Panc1 (cell line): ENCODE results near the gene MIF. TPM values are rescaled to one million over a fixed set of nuclear protein-coding genes. Genes with fewer than 3 reads are reported as not detected.
"Not testable (repeated sequence)": the region's sequence is repeated elsewhere in the genome, so short reads cannot be mapped to it uniquely, and the experiment has no call there.

ENCODE experiments used
- ATAC-seq: fragments of 200-7000 bp; cut with Tn5 transposase; 2 replicates; pipeline ENCODE4 v1.9.1; 2020; ENCODE audit warnings: mild to moderate bottlenecking, moderate library complexity
- BruUV-seq: library from RNA; stranded (reverse); fragments of 400-500 nt; replicated peaks from 2 replicates; lab custom pipeline; 2021; lab: Mats Ljungman, UMichigan
- CTCF ChIA-PET: fragments of 300-600 bp; sonication (Branson Sonifier 250); formaldehyde crosslinking; loops from one replicate; lab custom pipeline; 2022; ENCODE audit warnings: antibody characterized with exemption; lab: Charles Lee
- POLR2A ChIA-PET: fragments of 300-600 bp; sonication (Branson Sonifier 250); formaldehyde crosslinking; loops from one replicate; lab custom pipeline; 2022; ENCODE audit warnings: antibody characterized with exemption; lab: Charles Lee
- DNase-seq: peaks from one replicate; pipeline ENCODE4 v3.0.0-alpha.2; 2010; ENCODE audit warnings: low read depth, low spot score
- H3K27ac ChIP-seq: 2 replicates; pipeline ENCODE4 v1.5.1; 2011; ENCODE audit warnings: mild to moderate bottlenecking, low read length, inconsistent platforms
- H3K27me3 ChIP-seq: fragments of 200-500 bp; sonication (Bioruptor generic); 2 replicates; pipeline ENCODE4 v1.6.0; 2014; ENCODE audit warnings: low read length, inconsistent platforms; ENCODE audit not compliant: control insufficient read depth, insufficient read depth
- H3K36me3 ChIP-seq: fragments of 200-500 bp; sonication (Bioruptor generic); 2 replicates; pipeline ENCODE4 v1.5.1; 2014; ENCODE audit warnings: inconsistent platforms, mild to moderate bottlenecking, low read length, moderate library complexity; ENCODE audit not compliant: control insufficient read depth, insufficient read depth
- H3K4me1 ChIP-seq: 2 replicates; pipeline ENCODE4 v1.5.1; 2011; ENCODE audit warnings: inconsistent platforms, mild to moderate bottlenecking, low read length, moderate library complexity; ENCODE audit not compliant: control insufficient read depth, insufficient read depth
- H3K4me3 ChIP-seq, 2 experiments: 2 replicates each; pipeline ENCODE4 v1.5.1; 2011 to 2012; ENCODE audit warnings: low read depth in 2 of 2, low read length in 2 of 2, mild to moderate bottlenecking in 2 of 2, inconsistent platforms in 1 of 2, moderate library complexity in 1 of 2
- H3K9me3 ChIP-seq: fragments of 200-500 bp; sonication (Bioruptor generic); 2 replicates; pipeline ENCODE4 v1.5.1; 2014; ENCODE audit warnings: low read depth, mild to moderate bottlenecking, inconsistent platforms, low read length, moderate library complexity; ENCODE audit not compliant: control insufficient read depth, insufficient read depth
- POLR2AphosphoS5 ChIP-seq: IDR thresholded peaks from 2 replicates; pipeline ENCODE4 v1.6.1; 2012; ENCODE audit warnings: mild to moderate bottlenecking, low read depth, low read length, moderate library complexity
- SIN3A ChIP-seq: IDR thresholded peaks from 2 replicates; pipeline ENCODE4 v1.6.1; 2012; ENCODE audit warnings: low read depth, mild to moderate bottlenecking, low read length, moderate library complexity, borderline replicate concordance; ENCODE audit not compliant: insufficient read depth
- TCF7L2 ChIP-seq: IDR thresholded peaks from 2 replicates; pipeline ENCODE4 v1.6.1; 2011; ENCODE audit warnings: mild to moderate bottlenecking, low read depth, low read length, inconsistent platforms
- in situ Hi-C: cut with HindIII; loops from 2 replicates; pipeline ENCODE4 v1.10.0; 2016; ENCODE audit warnings: low sequenced_read_pairs, low pct_unique_long_range_greater_than_20kb
- intact Hi-C: fragments of 100-400 bp; cut with micrococcal nuclease; formaldehyde crosslinking; loops from one replicate; pipeline ENCODE4 v1.10.0; 2022; ENCODE audit not compliant: unreplicated experiment
- total RNA-seq: library from RNA; stranded (reverse); gene quantifications from one replicate; pipeline ENCODE4 v1.2.1, GENCODE V29; 2021; ENCODE audit not compliant: unreplicated experiment
- TF ChIP-seq, protein P1 (sequence below): fragments of 450-650 bp; IDR thresholded peaks from 2 replicates; pipeline ENCODE4 v1.5.1; 2017; ENCODE audit warnings: mild to moderate bottlenecking
- TF ChIP-seq, protein P2 (sequence below), 2 experiments: IDR thresholded peaks; 2 replicates each; pipeline ENCODE4 v1.6.1; 2011 to 2012; ENCODE audit warnings: low read depth in 2 of 2, control low read depth in 1 of 2, low read length in 1 of 2, mild to moderate bottlenecking in 1 of 2, moderate library complexity in 1 of 2; ENCODE audit not compliant: insufficient read depth in 1 of 2

The MIF gene
- total RNA-seq, 1 experiment from 2014 or later: 936 TPM

DNA sequence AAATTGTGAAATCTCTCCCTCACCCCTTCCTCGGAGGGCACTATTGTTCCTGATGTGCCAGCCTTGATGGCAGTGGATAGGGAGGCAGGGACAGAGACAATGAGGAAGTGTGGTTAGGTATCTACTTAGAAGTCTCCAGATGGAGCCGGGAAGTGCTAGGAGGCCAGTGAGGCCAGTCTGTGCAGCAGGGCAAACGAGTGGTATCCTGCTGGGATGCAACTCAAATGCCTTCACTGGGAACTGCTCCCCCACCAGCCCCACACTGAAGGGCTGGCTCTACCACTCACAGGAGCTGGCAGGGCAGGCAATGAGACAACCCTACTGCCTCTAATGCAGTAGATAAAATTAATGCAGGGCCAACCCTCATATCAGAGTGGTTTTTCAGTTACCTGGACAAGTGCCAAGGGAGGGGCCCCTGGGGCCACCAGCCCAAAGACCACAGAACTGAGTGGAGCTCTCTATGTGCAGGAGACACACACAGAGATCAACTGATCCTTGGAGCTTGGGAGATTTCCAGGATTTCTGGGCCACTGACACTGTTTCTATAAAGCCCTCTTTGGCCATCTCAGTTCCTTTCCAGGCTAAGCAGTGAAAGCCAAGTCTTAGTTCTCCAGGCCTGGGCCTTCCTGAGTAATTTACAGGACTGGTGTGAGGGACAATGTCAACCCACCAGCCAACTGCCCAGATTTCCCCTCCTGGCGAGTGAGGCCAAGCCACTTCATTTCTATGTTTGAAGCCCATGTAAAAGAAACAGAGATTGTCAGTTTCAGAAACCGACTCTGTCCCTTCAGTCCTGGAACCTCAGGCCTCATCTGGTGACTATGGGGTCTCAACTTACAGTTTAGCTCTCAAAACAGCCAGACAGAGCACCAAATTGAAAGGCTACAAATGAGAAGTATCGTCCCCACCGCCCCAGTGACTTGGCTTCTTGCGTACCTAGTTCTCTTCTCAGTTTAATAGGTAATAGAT is 4.1 kb downstream of the MIF start:
- H3K9me3 ChIP-seq: no peaks in the 10 kb centered on the region; the same call in 1 of the 2 replicates
- intact Hi-C loops (no loop called here), in situ Hi-C loops (no loop called here)
- H3K4me1 ChIP-seq: peaks cover 21% of the 10 kb centered on the region
- peaks cover 6% of the 10 kb centered on the region; the same call in 1 of the 2 replicates for H3K36me3 ChIP-seq
- BruUV-seq: no TSS peak
- ATAC-seq: no peak
- DNase-seq: no peak
- H3K4me3 ChIP-seq: no peak overlapping the region
- ChIA-PET CTCF (no interaction called here), POLR2A (interaction anchor here (0.6 kb wide), 1 partner anchor 12 kb away, joined by 4 read pairs; no protein-coding TSS in a partner anchor)
- H3K27ac ChIP-seq: no peak overlapping the region
- H3K27me3 ChIP-seq: no peaks in the 10 kb centered on the region
- TF ChIP-seq POLR2AphosphoS5: no peak; the same call in 1 of the 2 replicates
- TF ChIP-seq, protein P1, sequence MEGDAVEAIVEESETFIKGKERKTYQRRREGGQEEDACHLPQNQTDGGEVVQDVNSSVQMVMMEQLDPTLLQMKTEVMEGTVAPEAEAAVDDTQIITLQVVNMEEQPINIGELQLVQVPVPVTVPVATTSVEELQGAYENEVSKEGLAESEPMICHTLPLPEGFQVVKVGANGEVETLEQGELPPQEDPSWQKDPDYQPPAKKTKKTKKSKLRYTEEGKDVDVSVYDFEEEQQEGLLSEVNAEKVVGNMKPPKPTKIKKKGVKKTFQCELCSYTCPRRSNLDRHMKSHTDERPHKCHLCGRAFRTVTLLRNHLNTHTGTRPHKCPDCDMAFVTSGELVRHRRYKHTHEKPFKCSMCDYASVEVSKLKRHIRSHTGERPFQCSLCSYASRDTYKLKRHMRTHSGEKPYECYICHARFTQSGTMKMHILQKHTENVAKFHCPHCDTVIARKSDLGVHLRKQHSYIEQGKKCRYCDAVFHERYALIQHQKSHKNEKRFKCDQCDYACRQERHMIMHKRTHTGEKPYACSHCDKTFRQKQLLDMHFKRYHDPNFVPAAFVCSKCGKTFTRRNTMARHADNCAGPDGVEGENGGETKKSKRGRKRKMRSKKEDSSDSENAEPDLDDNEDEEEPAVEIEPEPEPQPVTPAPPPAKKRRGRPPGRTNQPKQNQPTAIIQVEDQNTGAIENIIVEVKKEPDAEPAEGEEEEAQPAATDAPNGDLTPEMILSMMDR: no peak
- TF ChIP-seq, protein P2, sequence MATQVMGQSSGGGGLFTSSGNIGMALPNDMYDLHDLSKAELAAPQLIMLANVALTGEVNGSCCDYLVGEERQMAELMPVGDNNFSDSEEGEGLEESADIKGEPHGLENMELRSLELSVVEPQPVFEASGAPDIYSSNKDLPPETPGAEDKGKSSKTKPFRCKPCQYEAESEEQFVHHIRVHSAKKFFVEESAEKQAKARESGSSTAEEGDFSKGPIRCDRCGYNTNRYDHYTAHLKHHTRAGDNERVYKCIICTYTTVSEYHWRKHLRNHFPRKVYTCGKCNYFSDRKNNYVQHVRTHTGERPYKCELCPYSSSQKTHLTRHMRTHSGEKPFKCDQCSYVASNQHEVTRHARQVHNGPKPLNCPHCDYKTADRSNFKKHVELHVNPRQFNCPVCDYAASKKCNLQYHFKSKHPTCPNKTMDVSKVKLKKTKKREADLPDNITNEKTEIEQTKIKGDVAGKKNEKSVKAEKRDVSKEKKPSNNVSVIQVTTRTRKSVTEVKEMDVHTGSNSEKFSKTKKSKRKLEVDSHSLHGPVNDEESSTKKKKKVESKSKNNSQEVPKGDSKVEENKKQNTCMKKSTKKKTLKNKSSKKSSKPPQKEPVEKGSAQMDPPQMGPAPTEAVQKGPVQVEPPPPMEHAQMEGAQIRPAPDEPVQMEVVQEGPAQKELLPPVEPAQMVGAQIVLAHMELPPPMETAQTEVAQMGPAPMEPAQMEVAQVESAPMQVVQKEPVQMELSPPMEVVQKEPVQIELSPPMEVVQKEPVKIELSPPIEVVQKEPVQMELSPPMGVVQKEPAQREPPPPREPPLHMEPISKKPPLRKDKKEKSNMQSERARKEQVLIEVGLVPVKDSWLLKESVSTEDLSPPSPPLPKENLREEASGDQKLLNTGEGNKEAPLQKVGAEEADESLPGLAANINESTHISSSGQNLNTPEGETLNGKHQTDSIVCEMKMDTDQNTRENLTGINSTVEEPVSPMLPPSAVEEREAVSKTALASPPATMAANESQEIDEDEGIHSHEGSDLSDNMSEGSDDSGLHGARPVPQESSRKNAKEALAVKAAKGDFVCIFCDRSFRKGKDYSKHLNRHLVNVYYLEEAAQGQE (IDR thresholded peaks at IDR 0.05; ENCODE audit: insufficient read depth in 1 of 2, low read depth in 2 of 2, low read length in 1 of 2): no peak
- no peak for TF ChIP-seq SIN3A
- no peak for TF ChIP-seq TCF7L2

- TF ChIP-seq SIN3A (no peak), TCF7L2 (no peak), POLR2AphosphoS5 (no peak)
- TF ChIP-seq, protein P1: no peak
- TF ChIP-seq, protein P2 (IDR thresholded peaks at IDR 0.05; ENCODE audit: insufficient read depth in 1 of 2, low read depth in 2 of 2, low read length in 1 of 2): no peak
- BruUV-seq: no TSS peak
- Histone ChIP-seq H3K9me3 (no peaks in the 10 kb centered on the region; the same call in 1 of the 2 replicates), H3K4me1 (peaks cover 16% of the 10 kb centered on the region), H3K36me3 (peaks cover 6% of the 10 kb centered on the region; the same call in 1 of the 2 replicates), H3K27ac (no peak overlapping the region), H3K27me3 (no peaks in the 10 kb centered on the region), H3K4me3 (no peak overlapping the region)
- ChIA-PET POLR2A (no interaction called here), CTCF (no interaction called here)
- in situ Hi-C loops: no loop called here
- no peak for DNase-seq
- no peak for ATAC-seq
- intact Hi-C loops: no loop called here
These were observed 5.0 kb downstream of the MIF start for GRCh38 chr22:23899042-23899745.

GRCh38 chr22:23900227-23900626 is 6.0 kb downstream of the MIF start:
- in situ Hi-C loops, H3K27me3 ChIP-seq, H3K4me3 ChIP-seq, BruUV-seq, DNase-seq, H3K9me3 ChIP-seq, CTCF ChIA-PET, H3K36me3 ChIP-seq, intact Hi-C loops, POLR2A ChIA-PET, H3K27ac ChIP-seq, ATAC-seq: not testable (repeated sequence)
- peaks cover 16% of the 10 kb centered on the region for H3K4me1 ChIP-seq
